HEK293 (cell line): ENCODE data around the gene BTD.

Experiments used
- CTCF ChIA-PET: fragments of 350-600 bp; formaldehyde crosslinking; extraction: SDS; loops from one replicate; lab custom pipeline; 2021; ENCODE audit warnings: antibody characterized with exemption; lab: Yijun Ruan, JAX
- POLR2A ChIA-PET: fragments of 300-600 bp; formaldehyde crosslinking; extraction: SDS; loops from one replicate; lab custom pipeline; 2020; ENCODE audit warnings: antibody characterized with exemption, inconsistent platforms; lab: Yijun Ruan, JAX
- H3K27ac ChIP-seq: fragments of 200-500 bp; sonication (Bioruptor generic); 2 replicates; pipeline ENCODE4 v1.5.1; 2014; ENCODE audit warnings: low read depth, low read length, control low read depth, inconsistent platforms; ENCODE audit errors: extremely low read depth
- H3K36me3 ChIP-seq, 2 experiments: fragments of 200-500 bp in 1 of 2; sonication (Bioruptor generic) in 1 of 2; 1 replicate in 1 of 2; 2 replicates in 1 of 2; pipeline ENCODE4 v1.5.1; 2014 to 2017; ENCODE audit warnings: inconsistent platforms in 2 of 2, low read length in 2 of 2; ENCODE audit not compliant: control insufficient read depth in 2 of 2, insufficient read depth in 1 of 2
- H3K4me1 ChIP-seq: fragments of 200-500 bp; sonication (Bioruptor generic); 2 replicates; pipeline ENCODE4 v1.5.1; 2014; ENCODE audit warnings: mild to moderate bottlenecking, low read length, inconsistent platforms; ENCODE audit not compliant: control insufficient read depth, insufficient read depth
- H3K4me3 ChIP-seq: 2 replicates; pipeline ENCODE4 v1.5.1; 2011; ENCODE audit warnings: low read depth, mild to moderate bottlenecking, control low read depth, low read length, moderate library complexity
- H3K9me3 ChIP-seq: fragments of 200-500 bp; sonication (Bioruptor generic); 2 replicates; pipeline ENCODE4 v1.5.1; 2014; ENCODE audit warnings: low read depth, low read length, inconsistent platforms; ENCODE audit not compliant: control insufficient read depth, insufficient read depth
- HOXD13 ChIP-seq: sonication (generic); formaldehyde crosslinking; IDR thresholded peaks from 2 replicates; pipeline ENCODE4 v1.8.0; 2022; ENCODE audit warnings: missing genetic modification reagents, borderline replicate concordance
- OSR2 ChIP-seq: fragments of 450-650 bp; formaldehyde crosslinking; IDR thresholded peaks from 2 replicates; pipeline ENCODE4 v1.5.1; 2016; ENCODE audit warnings: missing biosample characterization, missing genetic modification characterization
- REPIN1 ChIP-seq: fragments of 450-650 bp; formaldehyde crosslinking; IDR thresholded peaks from 2 replicates; pipeline ENCODE4 v1.5.1; 2017; ENCODE audit warnings: missing biosample characterization, missing genetic modification characterization, low read depth
- TRIM28 ChIP-seq: IDR thresholded peaks from 2 replicates; pipeline ENCODE4 v1.6.1; 2011; ENCODE audit warnings: low read length, control low read depth, borderline replicate concordance
- ZIC2 ChIP-seq: fragments of 450-650 bp; formaldehyde crosslinking; IDR thresholded peaks from 2 replicates; pipeline ENCODE4 v1.5.1; 2016; ENCODE audit warnings: missing biosample characterization, missing genetic modification characterization
- ZNF10 ChIP-seq: fragments of 450-650 bp; formaldehyde crosslinking; IDR thresholded peaks from 2 replicates; pipeline ENCODE4 v1.5.1; 2017; ENCODE audit warnings: missing biosample characterization, missing genetic modification characterization
- ZNF112 ChIP-seq: fragments of 450-650 bp; formaldehyde crosslinking; IDR thresholded peaks from 2 replicates; pipeline ENCODE4 v1.5.0; 2017; ENCODE audit warnings: missing biosample characterization, missing genetic modification characterization
- ZNF248 ChIP-seq: fragments of 450-650 bp; formaldehyde crosslinking; IDR thresholded peaks from 2 replicates; pipeline ENCODE4 v1.5.1; 2017; ENCODE audit warnings: missing biosample characterization, missing genetic modification characterization
- ZNF280D ChIP-seq: fragments of 450-650 bp; formaldehyde crosslinking; IDR thresholded peaks from 2 replicates; pipeline ENCODE4 v1.5.1; 2016; ENCODE audit warnings: missing biosample characterization, missing genetic modification characterization
- ZNF341 ChIP-seq: fragments of 450-650 bp; formaldehyde crosslinking; IDR thresholded peaks from 2 replicates; pipeline ENCODE4; 2016; ENCODE audit warnings: low read depth, missing biosample characterization, missing genetic modification characterization
- ZNF473 ChIP-seq: fragments of 450-650 bp; formaldehyde crosslinking; IDR thresholded peaks from 2 replicates; pipeline ENCODE4 v1.5.1; 2017; ENCODE audit warnings: missing biosample characterization, missing genetic modification characterization
- ZNF624 ChIP-seq: fragments of 450-650 bp; formaldehyde crosslinking; IDR thresholded peaks from 2 replicates; pipeline ENCODE4 v1.5.1; 2017; ENCODE audit warnings: missing biosample characterization, missing genetic modification characterization
- ZNF792 ChIP-seq: fragments of 450-650 bp; formaldehyde crosslinking; IDR thresholded peaks from 2 replicates; pipeline ENCODE4 v1.5.1; 2016; ENCODE audit warnings: missing biosample characterization, missing genetic modification characterization
- ZNF837 ChIP-seq: fragments of 450-650 bp; formaldehyde crosslinking; IDR thresholded peaks from 2 replicates; pipeline ENCODE4 v1.5.1; 2016; ENCODE audit warnings: missing biosample characterization, missing genetic modification characterization
- TF ChIP-seq, protein P1 (sequence below): fragments of 450-650 bp; formaldehyde crosslinking; IDR thresholded peaks from 2 replicates; pipeline ENCODE4 v1.5.1; 2017; ENCODE audit warnings: missing biosample characterization, missing genetic modification characterization
- TF ChIP-seq, protein P2 (sequence below): fragments of 450-650 bp; formaldehyde crosslinking; IDR thresholded peaks from 2 replicates; pipeline ENCODE4 v1.5.1; 2016; ENCODE audit warnings: missing biosample characterization, missing genetic modification characterization
- TF ChIP-seq, protein P3 (sequence below): fragments of 450-650 bp; formaldehyde crosslinking; IDR thresholded peaks from 2 replicates; pipeline ENCODE4 v1.5.1; 2016; ENCODE audit warnings: missing biosample characterization, missing genetic modification characterization

BTD gene

GRCh38 chr3:15572138-15572537 is 29.4 kb upstream of the BTD start:
- no peak for TF ChIP-seq ZNF10
- TF ChIP-seq HOXD13 (CRISPR knock-in tag): no peak
- no peak for TF ChIP-seq TRIM28
- TF ChIP-seq, all 188 proteins: peak for 0
- no peaks in the 10 kb centered on the region for H3K4me1 ChIP-seq
- CTCF ChIA-PET: interaction anchor here (1.2 kb wide), 1 partner anchor 15 kb away, joined by 4 read pairs; no protein-coding TSS in a partner anchor
- POLR2A ChIA-PET: no interaction called here
- peaks cover 26 to 47% of the 10 kb centered on the region in 2 experiments for H3K36me3 ChIP-seq
- H3K4me3 ChIP-seq: no peak overlapping the region
- H3K9me3 ChIP-seq: no peaks in the 10 kb centered on the region
- no peak overlapping the region for H3K27ac ChIP-seq

DNA sequence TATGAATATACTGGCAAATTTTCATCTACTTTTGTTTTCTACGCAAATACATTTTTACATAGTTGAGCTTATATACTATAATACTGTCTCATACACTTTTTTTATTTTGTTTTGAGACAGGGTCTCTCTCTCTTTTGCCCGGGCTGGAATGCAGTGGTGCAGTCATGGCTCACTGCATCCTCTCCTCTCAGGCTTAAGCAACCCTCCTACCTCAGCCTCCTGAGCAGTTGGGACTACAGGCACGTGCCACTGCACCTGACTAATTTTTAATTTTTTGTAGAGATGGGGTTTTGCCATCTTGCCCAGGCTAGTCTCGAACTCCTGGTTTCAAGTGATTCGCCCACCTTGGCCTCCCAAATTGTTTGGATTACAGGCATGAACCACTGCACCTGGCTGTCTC is 26.1 kb upstream of the BTD start:
- TF ChIP-seq ZNF341: no peak
- TF ChIP-seq ZNF792 (tag by site-specific recombination): no peak
- TF ChIP-seq, all 188 proteins: peak for 0
- no peak overlapping the region for H3K27ac ChIP-seq
- H3K9me3 ChIP-seq: no peaks in the 10 kb centered on the region
- ChIA-PET CTCF (interaction anchor here (0.7 kb wide), 1 partner anchor 307 kb away, joined by 3 read pairs; no protein-coding TSS in a partner anchor), POLR2A (no interaction called here)
- peaks cover 39 to 45% of the 10 kb centered on the region in 2 experiments for H3K36me3 ChIP-seq
- H3K4me3 ChIP-seq: no peak overlapping the region
- H3K4me1 ChIP-seq: no peaks in the 10 kb centered on the region

GRCh38 chr3:15576475-15576874 is 25.1 kb upstream of the BTD start:
- H3K27ac ChIP-seq: no peak overlapping the region
- H3K9me3 ChIP-seq: no peaks in the 10 kb centered on the region
- peaks cover 35 to 41% of the 10 kb centered on the region in 2 experiments for H3K36me3 ChIP-seq
- POLR2A ChIA-PET: no interaction called here
- H3K4me1 ChIP-seq: no peaks in the 10 kb centered on the region
- no peak overlapping the region for H3K4me3 ChIP-seq
- TF ChIP-seq ZNF624 (tag by site-specific recombination) (no peak), ZNF837 (tag by site-specific recombination) (no peak), REPIN1 (tag by site-specific recombination) (no peak)
- TF ChIP-seq, all 188 proteins: peak for 0
- CTCF ChIA-PET: no interaction called here

DNA sequence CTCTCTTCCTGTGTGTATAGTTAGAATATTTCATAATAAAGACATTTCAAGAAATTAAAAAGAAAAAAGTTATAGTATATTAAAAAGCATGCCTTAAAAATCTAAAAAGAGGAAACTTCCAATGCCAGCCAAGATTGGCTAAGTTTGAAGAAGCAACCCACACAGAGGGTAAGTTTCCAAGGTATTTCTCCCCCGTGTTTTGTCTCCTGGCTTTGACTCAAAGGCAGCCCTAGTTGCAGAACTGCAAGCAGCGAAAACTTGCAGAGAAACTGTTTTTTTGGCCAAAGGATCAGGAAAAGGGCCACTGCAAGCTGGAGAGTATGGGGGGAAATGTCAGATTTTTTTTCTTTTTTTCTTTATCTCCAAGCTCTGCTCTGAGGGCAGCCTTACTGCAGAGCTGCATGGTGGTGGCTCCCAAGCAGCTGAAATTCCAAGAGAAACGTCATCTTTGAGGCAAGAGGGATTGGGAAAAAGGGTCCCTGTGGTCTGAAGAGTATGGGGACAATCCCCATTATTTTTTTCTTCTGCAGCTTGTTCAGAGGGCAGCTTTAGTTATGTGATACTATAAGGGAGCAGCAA is 23.2 kb upstream of the BTD start:
- ChIA-PET CTCF (interaction anchor here (0.6 kb wide), 1 partner anchor 165 kb away, joined by 3 read pairs; no protein-coding TSS in a partner anchor), POLR2A (no interaction called here)
- H3K4me3 ChIP-seq: no peak overlapping the region
- no peaks in the 10 kb centered on the region for H3K4me1 ChIP-seq
- H3K27ac ChIP-seq: no peak overlapping the region
- no peaks in the 10 kb centered on the region for H3K9me3 ChIP-seq
- peaks cover 32 to 45% of the 10 kb centered on the region in 2 experiments for H3K36me3 ChIP-seq
- TF ChIP-seq, protein P1, sequence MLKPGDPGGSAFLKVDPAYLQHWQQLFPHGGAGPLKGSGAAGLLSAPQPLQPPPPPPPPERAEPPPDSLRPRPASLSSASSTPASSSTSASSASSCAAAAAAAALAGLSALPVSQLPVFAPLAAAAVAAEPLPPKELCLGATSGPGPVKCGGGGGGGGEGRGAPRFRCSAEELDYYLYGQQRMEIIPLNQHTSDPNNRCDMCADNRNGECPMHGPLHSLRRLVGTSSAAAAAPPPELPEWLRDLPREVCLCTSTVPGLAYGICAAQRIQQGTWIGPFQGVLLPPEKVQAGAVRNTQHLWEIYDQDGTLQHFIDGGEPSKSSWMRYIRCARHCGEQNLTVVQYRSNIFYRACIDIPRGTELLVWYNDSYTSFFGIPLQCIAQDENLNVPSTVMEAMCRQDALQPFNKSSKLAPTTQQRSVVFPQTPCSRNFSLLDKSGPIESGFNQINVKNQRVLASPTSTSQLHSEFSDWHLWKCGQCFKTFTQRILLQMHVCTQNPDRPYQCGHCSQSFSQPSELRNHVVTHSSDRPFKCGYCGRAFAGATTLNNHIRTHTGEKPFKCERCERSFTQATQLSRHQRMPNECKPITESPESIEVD (tag by site-specific recombination): no peak
- no peak for TF ChIP-seq ZIC2 (tag by site-specific recombination)
- no peak for TF ChIP-seq OSR2 (tag by site-specific recombination)
- TF ChIP-seq ZNF248 (tag by site-specific recombination): no peak
- TF ChIP-seq ZNF280D (tag by site-specific recombination): no peak
- TF ChIP-seq, protein P2, sequence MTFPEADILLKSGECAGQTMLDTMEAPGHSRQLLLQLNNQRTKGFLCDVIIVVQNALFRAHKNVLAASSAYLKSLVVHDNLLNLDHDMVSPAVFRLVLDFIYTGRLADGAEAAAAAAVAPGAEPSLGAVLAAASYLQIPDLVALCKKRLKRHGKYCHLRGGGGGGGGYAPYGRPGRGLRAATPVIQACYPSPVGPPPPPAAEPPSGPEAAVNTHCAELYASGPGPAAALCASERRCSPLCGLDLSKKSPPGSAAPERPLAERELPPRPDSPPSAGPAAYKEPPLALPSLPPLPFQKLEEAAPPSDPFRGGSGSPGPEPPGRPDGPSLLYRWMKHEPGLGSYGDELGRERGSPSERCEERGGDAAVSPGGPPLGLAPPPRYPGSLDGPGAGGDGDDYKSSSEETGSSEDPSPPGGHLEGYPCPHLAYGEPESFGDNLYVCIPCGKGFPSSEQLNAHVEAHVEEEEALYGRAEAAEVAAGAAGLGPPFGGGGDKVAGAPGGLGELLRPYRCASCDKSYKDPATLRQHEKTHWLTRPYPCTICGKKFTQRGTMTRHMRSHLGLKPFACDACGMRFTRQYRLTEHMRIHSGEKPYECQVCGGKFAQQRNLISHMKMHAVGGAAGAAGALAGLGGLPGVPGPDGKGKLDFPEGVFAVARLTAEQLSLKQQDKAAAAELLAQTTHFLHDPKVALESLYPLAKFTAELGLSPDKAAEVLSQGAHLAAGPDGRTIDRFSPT (tag by site-specific recombination): no peak
- no peak for TF ChIP-seq ZNF473 (tag by site-specific recombination)
- TF ChIP-seq, protein P3, sequence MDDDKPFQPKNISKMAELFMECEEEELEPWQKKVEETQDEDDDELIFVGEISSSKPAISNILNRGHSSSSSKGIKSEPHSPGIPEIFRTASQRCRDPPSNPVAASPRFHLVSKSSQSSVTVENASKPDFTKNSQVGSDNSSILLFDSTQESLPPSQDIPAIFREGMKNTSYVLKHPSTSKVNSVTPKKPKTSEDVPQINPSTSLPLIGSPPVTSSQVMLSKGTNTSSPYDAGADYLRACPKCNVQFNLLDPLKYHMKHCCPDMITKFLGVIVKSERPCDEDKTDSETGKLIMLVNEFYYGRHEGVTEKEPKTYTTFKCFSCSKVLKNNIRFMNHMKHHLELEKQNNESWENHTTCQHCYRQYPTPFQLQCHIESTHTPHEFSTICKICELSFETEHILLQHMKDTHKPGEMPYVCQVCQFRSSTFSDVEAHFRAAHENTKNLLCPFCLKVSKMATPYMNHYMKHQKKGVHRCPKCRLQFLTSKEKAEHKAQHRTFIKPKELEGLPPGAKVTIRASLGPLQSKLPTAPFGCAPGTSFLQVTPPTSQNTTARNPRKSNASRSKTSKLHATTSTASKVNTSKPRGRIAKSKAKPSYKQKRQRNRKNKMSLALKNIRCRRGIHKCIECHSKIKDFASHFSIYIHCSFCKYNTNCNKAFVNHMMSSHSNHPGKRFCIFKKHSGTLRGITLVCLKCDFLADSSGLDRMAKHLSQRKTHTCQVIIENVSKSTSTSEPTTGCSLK (tag by site-specific recombination): no peak
- no peak for TF ChIP-seq ZNF112 (tag by site-specific recombination)
